GM18873 (cell line): ENCODE data around the gene HBZ.
"Not testable (repeated sequence)": the region's sequence is repeated elsewhere in the genome, so short reads cannot be mapped to it uniquely, and the experiment has no call there.

ENCODE experiments used
- ATAC-seq: cut with Tn5 transposase; IDR thresholded peaks from one replicate; pipeline ENCODE4 v1.9.1; 2021; ENCODE audit warnings: mild to moderate bottlenecking, moderate library complexity, moderate number of reproducible peaks; ENCODE audit not compliant: unreplicated experiment, low FRiP score

The HBZ gene

DNA sequence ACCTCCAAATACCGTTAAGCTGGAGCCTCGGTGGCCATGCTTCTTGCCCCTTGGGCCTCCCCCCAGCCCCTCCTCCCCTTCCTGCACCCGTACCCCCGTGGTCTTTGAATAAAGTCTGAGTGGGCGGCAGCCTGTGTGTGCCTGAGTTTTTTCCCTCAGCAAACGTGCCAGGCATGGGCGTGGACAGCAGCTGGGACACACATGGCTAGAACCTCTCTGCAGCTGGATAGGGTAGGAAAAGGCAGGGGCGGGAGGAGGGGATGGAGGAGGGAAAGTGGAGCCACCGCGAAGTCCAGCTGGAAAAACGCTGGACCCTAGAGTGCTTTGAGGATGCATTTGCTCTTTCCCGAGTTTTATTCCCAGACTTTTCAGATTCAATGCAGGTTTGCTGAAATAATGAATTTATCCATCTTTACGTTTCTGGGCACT, 25.0 kb downstream of the HBZ start:
- ATAC-seq, result no peak

DNA sequence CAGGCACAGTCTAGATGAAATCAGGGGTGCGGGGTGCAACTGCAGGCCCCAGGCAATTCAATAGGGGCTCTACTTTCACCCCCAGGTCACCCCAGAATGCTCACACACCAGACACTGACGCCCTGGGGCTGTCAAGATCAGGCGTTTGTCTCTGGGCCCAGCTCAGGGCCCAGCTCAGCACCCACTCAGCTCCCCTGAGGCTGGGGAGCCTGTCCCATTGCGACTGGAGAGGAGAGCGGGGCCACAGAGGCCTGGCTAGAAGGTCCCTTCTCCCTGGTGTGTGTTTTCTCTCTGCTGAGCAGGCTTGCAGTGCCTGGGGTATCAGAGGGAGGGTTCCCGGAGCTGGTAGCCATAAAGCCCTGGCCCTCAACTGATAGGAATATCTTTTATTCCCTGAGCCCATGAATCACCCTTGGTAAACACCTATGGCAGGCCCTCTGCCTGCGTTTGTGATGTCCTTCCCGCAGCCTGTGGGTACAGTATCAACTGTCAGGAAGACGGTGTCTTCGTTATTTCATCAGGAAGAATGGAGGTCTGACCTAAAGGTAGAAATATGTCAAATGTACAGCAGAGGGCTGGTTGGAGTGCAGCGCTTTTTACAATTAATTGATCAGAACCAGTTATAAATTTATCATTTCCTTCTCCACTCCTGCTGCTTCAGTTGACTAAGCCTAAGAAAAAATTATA, 25.7 kb downstream of the HBZ start:
- ATAC-seq, result no peak

DNA sequence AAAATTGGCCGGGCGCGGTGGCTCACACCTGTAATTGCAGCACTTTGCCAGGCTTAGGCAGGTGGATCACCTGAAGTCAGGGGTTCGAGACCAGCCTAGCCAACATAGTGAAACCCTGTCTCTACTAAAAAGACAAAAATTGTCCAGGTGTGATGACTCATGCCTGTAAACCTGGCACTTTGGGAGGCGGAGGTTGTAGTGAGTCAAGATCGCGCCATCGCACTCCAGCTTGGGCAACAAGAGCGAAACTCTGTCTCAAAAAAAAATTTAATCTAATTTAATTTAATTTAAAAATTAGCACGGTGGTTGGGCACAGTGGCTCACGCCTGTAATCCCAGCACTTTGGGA, 26.2 kb downstream of the HBZ start:
- no peak for ATAC-seq

DNA sequence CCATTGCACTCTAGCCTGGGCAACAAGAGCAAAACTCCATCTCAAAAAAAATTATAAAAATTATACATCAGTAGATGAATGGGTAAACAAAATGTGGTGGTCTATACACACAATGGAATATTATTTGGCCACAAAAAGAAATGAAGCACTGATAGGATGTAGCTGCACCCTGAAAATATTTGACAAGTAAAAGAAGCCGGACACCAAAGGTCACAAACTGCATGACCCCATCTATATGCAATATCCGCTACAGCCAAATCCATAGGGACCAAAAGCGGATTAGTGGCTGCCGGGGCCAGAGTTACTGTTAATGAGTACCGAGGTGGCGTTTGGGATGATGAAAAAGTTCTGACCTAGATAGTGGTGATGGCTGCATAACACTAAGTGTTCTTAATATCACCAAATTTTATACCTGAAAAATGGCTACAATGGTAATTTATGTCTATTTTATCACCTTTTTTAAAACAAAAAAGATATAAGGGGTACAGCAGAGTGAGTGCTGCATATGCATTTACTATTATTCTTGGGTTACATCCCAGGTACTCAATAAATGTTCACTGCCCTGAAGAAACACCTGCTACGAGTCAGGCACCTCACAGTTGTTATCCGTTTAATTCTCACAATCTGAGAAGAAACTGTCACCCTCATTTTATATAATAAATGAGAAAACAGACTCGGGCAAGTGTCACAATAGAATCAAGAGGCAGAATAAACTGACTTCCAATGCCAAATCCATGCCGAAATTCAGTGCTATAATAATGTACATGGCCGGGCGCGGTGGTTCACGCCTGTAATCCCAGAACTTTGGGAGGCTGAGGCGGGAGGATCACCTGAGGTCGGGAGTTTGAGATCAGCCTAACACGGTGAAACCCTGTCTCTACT, 27.0 kb downstream of the HBZ start:
- ATAC-seq, result no peak

DNA sequence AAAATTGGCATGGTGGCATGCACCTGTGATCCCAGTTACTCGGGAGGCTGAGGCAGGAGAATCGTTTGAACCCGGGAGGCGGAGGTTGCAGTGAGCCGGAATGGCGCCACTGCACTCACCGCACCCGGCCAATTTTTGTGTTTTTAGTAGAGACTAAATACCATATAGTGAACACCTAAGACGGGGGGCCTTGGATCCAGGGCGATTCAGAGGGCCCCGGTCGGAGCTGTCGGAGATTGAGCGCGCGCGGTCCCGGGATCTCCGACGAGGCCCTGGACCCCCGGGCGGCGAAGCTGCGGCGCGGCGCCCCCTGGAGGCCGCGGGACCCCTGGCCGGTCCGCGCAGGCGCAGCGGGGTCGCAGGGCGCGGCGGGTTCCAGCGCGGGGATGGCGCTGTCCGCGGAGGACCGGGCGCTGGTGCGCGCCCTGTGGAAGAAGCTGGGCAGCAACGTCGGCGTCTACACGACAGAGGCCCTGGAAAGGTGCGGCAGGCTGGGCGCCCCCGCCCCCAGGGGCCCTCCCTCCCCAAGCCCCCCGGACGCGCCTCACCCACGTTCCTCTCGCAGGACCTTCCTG, 27.7 kb downstream of the HBZ start, which contains the start of gene HBQ1:
HBQ1 (plus strand) TSS at position 359 of the 575 bp plus-strand sequence; CDS start at position 387, 28 bp downstream.
- no peak for ATAC-seq

DNA sequence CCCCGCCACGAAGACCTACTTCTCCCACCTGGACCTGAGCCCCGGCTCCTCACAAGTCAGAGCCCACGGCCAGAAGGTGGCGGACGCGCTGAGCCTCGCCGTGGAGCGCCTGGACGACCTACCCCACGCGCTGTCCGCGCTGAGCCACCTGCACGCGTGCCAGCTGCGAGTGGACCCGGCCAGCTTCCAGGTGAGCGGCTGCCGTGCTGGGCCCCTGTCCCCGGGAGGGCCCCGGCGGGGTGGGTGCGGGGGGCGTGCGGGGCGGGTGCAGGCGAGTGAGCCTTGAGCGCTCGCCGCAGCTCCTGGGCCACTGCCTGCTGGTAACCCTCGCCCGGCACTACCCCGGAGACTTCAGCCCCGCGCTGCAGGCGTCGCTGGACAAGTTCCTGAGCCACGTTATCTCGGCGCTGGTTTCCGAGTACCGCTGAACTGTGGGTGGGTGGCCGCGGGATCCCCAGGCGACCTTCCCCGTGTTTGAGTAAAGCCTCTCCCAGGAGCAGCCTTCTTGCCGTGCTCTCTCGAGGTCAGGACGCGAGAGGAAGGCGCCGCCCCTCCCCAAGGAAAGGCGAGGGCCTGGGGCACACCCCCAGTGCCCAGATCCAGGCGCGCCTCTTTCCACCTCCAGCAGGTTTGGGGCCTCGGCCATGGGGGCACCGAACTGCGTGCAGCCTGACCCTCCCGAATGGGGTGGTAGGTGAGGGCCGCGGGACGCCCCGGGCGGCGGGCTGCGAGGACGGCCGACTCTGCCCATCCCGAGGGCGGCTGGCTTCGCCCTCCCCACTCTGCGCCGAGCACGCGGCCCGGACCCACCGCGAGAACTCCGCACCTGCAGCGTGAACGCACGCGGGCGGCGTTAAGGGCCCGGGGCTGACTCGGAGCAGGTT, 28.5 kb downstream of the HBZ start:
- ATAC-seq, result no peak

DNA sequence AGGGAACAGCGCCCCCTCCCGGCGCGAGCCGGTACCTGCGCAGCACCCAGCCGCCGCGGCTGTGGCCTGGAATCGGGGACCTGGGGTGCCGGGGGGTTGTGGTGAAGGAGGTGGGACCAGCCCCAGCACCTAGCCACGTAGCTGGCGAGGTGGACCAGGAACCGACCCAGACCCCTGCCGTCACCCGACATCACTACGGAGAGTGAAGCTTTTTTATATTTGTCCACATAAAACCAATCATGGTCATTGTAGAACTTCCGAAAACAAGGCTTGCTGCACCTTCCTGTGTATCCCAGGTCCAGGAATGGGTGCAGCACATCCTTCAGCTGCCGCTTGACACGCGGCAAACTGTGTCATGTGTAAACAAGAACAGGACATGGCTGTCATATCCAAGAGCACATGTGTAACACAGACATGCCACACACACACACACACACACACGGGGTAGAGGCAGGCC, 29.1 kb downstream of the HBZ start:
- ATAC-seq, result no peak

DNA sequence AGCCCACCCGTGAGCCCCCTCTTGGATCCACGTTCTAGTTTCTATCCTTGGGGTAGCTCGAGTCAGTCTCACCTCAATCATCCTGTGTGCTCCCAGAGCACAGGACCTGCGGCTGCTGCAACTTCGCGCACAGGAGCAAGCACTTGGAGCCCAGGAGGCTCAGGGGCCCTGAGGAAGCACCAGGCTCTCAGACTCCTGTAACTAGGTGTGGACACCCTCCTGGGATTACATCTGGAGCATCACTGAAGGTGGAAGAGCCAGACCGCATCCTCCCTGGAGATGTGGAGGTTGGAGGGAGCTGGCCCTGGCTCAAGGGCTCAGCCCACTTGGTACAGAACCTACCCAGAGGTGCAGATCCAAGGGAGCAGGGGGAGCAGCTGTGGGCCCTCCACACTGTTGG, 30.6 kb downstream of the HBZ start:
- ATAC-seq, result no peak

DNA sequence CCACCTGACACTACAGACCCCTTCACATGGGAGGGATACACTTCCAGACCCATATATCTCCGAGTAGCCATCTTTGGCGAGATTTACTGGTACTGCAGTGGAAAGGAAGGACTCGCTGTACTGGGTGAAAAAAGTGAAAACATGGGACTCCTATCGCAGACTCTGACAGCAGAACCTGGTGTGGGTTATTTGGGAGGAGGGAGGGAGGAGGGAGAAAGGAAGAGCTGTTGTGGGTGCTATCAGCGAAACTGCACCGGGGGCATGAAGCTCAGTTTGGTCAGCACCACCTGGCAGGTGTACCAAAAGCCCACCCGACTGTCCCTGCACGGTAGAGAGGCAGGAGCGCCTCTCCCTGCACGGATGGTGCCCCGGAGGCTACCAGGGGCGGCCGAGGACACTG, 32.8 kb downstream of the HBZ start:
- no peak for ATAC-seq

DNA sequence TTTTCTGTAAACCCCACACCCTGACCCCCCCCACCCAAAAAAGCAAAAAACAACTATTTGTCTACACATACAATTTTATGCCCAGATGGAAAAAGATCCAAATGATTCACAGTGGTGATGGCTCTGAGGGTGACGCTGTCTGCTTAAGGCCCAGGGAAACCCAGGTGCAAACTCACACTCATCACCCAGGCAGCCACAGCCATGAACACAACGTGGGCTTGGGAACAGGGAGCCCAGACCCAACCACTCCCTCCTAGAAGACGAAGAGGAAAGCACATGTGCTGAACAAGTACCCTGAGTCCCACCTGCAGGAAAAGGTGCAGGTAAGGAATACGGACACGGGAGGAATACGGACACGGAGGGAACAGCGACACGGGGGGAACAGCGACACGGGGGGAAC, 33.2 kb downstream of the HBZ start:
- no peak for ATAC-seq

DNA sequence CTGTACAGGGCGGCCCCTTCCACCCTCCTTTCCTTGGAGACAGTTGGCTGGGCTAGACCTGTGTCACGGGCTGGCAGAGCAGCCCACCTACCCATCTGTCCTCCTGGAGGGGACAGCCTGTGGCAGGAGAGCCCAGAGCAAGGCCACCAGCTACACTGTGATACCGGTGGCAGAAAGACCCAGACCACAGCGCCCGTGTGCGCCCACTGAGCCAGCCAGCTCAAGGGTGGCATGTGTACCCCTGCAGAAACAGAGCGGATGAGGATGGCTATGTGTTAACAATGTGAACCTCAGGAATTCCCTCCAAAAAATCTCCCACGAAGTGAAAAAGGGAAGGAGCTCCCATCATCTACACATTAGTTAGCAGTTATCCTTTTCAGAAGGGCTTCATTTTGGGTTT, 34.9 kb downstream of the HBZ start:
- no peak for ATAC-seq

DNA sequence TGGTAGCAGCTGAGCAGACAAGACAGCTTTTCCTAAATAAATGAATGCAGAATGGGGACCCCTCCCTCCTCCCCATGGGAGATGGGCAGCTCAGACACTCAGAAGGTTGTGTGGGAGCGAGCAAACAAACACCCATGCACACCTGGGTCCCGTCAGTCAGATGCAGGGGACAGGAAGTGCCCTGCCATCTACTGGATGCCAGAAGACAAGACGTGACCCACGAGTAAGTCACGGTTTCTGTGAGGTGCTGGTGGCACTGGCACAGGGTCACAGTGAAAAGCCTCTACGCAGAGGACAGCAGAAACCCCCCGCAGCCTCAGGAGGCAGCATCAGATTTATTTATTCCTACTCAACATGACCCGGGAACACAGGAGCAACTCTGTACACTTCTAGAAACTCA, 36.2 kb downstream of the HBZ start:
- no peak for ATAC-seq

DNA sequence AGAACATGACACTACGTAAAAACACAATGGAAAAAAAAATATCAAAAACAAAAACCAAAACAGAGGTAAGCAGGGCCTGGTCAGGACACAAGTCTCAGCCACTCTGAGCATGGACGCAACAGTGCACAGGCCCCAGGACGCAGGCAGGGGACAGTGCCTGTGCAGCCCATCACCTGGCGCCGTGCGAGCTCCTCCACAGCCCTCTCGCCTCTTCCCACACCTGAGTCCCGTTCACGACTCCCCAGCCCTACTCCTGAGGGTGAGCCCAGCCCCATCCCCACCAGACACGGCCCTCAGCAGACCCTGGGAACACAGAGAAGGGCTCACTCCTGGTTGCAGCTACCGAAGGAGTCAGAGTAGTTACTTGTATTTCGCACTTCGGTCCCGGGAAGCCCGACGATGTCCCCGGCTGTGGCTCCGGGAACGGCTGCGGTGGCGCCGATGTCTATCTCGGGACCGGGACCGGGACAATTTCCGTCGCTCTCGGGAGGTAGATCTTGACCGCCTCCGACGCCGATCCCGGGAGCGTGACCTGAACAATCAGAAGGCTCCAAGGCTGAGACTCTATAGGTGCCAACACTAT, 37.3 kb downstream of the HBZ start:
- ATAC-seq, result no peak

DNA sequence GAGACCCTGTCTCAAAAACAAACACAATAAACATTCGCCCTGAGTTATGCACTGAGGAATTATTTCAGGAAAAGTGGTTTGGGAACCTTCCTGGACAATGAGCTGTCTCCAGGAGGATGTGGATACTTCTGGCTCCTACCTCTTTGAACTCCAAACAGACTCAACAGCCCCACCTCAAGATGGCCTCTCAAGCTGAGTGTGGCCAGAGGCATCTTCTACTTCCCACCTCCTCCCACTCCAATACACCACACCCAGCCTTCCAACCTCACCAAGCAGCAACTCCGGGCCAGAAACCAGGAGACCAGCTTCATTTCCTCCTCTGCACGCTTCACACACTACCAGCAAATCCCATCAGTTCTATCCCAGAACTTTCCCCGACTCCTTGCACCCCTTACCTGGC, 39.4 kb downstream of the HBZ start:
- ATAC-seq, result no peak

DNA sequence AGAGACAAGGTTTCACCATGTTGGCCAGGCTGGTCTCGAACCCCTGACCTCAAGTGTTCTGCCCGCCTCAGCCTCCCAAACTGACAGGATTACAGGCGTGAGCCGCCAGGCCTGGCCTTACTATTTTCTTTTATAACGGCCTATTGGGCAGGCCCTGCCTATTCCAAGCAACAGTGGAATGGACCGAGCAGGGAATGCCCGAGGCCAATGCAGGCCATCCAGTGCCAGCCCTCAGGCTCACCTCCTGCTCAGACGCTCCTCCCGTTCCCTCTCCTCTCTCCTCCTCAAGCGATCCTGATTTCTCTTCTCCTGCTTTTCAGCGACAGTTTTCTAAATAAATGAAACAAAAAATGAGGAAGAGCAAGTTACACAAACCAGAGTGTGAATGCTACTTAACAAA, 40.2 kb downstream of the HBZ start:
- no peak for ATAC-seq

DNA sequence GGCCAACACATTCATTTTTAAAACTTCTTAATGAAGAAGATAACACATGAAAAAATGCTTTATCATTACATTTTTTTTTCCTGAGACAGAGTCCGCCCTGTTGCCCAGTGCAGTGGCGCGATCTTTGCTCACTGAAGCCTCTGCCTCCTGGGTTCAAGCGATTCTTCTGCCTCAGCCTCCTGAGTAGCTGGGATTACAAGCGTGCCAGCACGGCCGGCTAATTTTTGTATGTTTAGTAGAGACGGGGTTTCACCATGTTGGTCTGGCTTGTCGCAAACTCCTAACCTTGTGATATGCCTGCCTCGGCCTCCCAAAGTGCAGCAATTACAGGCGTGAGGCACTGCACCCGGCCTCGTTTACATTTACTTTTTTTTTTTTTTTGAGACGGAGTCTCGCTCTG, 41.0 kb downstream of the HBZ start:
- ATAC-seq, result no peak

DNA sequence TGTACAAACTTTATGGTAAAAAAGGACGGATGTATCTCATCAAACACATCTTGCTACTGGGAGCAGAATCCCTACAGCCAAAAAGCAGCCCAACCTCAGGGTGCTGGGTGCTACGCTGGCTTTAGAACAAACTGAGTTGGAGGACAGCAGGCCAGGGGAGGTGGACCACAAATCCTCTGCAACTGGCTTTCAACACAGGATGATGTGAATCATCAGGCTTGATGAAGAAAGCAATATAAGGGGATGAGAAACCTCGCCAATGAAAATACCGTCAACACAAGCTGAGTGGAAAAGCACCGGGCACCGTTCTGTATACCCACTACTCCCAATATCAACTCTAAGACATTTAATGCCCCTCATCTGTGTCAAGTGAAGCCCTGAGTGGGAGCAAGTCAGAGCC, 42.1 kb downstream of the HBZ start:
- no peak for ATAC-seq

DNA sequence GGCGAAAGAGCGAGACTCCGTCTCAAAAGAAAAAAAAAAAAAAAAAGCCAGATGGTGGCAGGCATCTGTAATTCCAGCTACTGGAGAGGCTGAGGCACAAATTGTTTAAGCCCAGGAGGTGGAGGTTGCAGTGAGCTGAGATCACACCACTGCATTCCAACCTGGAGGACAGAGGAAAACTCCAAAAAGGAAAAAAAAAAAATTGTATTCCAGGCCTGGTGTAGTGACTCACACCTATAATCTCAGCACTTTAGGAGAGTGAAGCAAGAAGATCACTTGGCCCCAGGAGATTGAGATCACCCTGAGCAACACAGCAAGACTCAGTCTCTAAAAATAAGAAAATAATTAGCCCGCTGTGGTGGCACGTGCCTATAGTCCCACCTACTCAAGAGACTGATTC, 47.9 kb downstream of the HBZ start:
- no peak for ATAC-seq

DNA sequence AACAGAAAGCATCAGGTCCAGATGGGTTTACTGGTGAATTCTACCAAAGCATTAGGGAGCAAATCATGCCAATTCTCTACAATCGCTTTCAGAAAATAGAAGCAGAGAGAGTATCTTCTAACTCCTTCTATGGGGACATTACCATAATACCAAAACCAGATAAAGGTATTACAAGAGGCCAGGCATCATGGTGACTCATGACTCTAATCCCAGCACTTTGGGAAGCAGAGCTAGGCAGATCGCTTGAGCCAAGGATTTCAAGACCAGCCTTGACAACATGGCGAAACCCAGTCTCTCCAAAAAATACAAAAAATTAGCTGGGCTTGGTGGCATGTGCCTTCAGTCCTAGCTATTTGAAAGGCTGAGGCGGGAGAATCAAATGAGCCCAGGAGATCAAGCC, 50.8 kb downstream of the HBZ start:
- ATAC-seq, result no peak

DNA sequence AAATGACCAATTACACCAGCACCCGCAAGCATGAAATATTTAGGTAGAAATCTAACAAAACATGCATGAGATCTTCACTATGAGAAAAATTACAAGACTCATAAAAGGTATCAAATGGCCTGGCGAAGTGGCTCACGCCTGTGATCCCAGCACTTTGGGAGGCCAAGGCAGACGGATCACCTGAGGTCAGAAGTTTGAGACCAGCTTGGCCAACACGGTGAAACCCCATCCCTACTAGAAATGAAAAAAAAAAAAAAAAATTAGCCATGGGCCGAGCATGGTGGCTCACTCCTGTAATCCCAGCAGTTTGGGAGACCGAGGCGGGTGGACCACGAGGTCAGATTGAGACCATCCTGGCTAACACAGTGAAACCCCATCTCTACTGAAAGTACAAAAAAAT, 51.6 kb downstream of the HBZ start:
- ATAC-seq, result not testable (repeated sequence)
